Dedifferentiated amniotic fluid mesenchymal stem cell (primary cell): Measurements from ENCODE around the gene CDK6.
"Not testable (repeated sequence)": the region's sequence is repeated elsewhere in the genome, so short reads cannot be mapped to it uniquely, and the experiment has no call there.

Experiments used
- DNase-seq: peaks from one replicate; pipeline ENCODE4 v3.0.0-alpha.2; 2016; ENCODE audit errors: extremely low spot score

CDK6 gene

DNA sequence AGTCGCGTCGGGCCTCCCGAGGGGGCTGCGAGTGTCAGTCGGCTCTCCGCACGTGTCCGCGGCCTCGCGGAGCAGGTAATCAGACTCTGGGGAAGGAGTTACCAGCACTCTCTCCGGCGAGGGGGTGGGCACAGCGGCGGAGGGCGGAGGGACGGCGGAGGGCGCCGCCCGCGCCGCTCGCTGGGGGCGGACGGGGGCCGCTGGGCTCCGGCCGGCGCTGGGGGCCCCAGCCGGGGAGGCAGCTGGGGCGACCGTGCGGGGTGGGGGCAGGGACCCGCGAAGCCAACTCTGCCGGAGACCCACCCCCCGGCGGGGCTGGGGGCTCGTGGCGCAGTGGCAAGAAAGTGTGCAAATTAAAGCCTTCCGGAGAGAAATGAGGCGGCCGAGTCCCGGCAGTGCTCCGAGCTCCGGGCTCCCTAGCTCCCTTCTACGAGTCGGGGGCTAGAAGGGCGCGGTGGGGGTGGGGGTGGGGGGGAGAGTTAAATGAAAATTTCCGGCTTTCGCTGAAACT lies at the start of gene CDK6:
Gene CDK6, minus strand, starts transcription at position 85 of the 511 bp plus-strand sequence. CDS start 3,250 bp downstream, outside the sequence.
- peak; percentile 47 for DNase-seq

DNA sequence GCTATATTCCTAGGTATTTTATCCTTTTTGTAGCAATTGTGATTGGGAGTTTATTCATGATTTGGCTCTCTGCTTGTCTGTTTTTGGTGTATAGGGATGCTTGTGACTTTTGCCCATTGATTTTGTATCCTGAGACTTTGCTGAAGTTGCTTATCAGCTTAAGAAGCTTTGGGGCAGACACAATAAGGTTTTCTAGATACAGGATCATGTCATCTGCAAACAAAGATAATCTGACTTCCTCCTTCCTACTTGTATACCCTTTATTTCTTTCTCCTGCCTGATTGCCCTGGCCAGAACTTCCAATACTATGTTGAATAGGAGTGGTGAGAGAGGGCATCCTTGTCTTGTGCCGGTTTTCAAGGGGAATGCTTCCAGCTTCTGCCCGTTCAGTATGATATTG lies 49.7 kb upstream of the CDK6 start:
- not testable (repeated sequence) for DNase-seq

DNA sequence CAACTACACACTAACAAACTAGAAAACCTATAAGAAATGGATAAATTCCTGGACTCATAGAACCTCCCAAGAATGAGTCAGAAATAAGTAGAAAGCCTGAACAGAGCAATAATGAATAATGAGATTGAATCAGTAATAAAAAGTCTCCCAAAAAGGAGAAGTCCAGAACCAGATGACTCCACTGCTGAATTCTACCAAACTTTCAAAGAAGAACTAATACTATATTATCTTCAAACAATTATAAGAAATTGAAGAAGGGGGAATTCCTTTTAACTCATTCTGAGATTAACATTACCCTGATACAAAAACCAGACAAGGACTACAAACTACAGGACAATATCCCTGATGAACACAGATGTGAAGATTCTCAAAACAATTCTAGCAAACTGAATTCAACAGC lies 47.8 kb upstream of the CDK6 start:
- DNase-seq: no peak

DNA sequence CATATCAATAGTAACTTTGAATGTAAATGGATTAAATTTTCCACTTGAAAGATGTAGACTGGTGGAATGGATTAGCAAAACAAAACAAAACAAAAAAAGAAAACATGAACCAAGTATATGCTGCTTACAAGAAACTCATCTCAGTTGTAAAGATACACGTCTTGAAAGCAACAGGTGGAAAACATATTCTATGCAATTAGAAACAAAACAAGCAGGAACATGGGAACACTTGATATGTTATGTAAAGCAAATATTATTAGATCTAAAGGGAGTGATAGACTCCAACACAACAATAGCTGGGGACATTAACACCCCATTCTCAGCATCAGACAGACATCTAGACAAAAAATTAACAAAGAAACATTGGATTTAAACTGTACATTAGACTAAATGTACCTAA lies 46.4 kb upstream of the CDK6 start:
- no peak for DNase-seq

DNA sequence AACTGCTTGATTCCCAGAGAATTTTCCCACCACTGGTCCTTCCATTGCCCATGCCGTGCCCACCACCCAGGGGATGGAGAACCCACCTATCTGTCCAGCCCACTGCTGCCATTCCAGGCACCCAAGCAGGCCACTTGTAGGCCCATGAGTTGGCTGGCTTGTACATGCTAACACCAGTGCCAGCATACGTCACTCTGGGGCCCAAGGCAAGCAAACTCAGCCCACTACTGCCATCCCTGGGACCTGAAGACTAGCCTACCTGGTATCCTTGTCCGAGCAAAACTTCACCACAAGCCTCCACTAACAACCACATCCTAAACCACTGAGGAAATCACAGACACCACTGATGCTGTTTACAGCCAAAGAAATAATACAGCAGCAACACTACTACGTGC lies 44.7 kb upstream of the CDK6 start:
- DNase-seq: no peak

DNA sequence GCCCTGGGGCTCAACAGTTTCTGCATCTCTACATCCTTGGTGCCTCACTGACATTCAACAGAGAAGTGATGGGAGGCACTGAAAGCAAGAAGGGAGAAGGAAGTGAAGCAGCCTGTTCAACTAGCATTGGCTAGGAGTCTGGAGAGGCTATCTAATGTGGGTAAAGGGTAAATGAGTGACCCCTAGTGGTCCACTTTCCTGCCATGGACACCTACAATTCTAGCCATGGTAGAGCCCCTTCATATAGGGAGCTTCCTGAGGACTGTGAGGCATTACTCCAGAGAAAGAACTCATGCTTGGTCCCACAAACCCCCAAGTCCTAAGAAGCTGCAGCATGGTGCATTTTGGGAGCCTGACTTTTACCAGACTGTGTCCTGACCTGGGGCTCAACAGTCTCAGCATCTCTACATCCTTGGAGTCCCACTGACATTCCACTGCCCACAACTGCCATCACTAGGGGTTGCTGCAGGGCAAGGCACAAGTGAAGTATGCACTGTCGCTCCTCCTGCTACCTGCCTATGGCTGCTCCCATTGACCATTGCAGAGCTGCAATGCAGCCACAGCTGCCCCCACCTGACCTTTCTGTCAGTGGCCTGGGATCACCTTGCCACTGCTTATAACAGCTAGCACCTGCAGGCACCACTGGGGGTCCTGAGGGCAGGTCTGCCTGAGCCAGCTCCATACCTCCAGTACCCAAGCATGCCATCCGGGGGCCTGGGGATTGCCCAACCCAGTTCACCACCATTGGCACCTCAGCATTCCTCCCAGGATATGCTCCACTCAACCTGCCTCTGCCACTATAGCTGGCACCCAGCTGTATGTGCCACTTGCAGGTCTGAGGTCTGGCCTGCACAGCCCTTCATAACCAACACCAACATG lies 44.1 kb upstream of the CDK6 start:
- DNase-seq: no peak

DNA sequence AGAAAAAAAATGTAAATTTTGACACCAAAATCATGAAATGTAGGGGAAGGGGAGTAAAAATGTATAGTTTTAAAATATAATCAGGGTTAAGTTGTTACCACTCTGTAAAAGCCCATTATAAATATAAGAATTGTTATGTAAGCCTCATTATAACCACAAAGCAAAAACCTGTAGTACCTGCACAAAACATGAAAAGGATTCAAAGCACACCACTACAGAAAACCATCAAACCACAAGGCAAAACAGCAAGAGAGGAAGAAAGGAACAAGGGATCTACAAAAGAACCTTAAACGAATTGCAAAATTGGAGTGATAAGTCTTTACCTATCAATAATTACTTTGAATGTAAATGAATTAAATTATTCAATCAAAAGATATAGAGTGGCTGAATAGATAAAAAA lies 41.0 kb upstream of the CDK6 start:
- DNase-seq: no peak

DNA sequence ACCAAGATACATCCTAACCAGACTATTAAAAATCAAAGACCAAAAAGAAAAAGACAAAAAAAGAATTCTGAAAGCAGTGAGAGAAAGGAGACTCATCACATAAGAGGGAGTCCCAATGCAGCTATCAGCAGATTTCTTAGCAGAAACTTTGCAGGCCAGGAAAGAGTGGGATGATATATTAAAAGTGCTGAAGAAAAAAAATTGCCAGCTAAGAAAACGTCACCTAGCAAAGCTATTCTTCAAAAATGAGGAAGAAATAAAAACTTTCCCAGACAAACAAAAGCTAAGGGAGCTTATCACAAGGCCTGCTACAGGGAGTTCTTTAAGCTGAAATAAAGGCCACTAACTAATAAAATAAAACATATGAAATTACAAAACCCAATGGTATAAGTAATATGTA lies 40.5 kb upstream of the CDK6 start:
- DNase-seq: no peak

DNA sequence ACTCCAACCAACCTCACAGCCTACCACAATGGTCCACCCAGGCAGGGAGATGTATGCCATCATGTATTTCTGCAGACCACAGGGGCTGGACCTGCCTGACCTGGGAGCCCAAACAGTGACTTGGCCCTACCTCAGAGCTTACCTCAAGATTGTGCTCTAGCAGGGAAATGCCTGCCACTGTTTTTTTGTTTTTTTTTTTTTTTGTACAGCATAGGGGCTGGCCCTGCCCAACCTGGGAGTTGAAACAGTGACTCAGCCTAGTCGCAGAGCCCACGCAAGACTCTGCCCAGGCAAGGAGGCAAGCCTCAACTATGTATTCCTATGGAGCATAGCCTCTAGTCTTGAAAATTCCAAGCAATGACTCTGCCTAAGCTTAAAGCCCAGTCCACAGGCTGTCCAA lies 39.3 kb upstream of the CDK6 start:
- DNase-seq: no peak

DNA sequence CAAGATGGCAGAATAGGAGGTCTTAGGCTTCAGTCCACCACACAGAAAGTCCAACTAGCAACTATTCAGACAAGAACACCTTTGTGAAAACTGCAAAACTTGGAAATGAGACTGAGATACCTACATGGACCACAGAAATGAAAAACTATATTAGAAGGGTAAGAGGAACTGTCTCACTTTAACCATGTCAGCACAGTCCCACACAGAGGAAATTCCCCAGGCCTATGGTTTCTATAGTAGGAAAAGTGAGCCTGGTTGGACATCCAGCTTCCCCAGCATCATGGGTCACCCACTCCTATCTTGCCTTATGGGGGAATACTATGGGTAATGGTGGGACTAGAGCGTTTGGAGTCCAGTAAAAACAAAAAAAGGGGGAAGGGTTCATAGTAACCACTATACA lies 38.8 kb upstream of the CDK6 start:
- no peak for DNase-seq

DNA sequence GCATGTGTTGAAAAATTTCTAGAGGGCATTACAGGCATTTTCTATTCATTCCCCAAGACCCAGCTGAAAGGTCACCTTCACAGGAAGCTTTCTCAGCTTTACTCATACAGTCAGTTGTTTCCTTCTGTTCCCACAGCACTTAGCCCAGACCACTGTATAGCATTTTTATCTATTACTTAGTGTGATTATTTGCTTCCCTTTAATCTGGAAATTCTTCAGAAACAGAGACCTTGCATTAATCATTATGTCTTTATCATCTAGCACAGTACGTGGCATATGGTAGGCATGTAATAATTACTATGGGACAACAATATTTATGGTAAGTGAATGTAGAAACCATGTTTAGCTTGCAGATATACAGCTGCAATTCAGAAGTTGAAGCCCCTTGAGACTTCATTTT lies 38.2 kb upstream of the CDK6 start:
- no peak for DNase-seq

DNA sequence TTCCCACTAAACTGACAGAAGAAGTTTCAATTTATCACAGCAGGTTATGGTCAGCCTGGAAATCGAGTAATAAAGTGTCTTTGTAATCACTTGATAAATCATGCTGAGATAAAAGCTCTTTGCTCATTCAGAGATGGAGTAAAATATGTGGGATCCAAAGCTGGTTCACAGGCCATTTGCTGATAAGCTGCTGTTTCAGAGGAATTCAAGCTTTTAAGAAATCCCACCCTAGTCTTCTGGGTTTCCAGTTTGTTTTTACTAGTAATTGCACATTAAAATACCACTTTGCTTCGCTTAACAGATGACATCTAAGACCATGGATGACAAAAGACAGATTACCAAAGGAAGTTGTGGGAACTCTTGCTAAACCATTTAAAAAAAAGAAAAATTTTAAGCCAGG lies 37.4 kb upstream of the CDK6 start:
- no peak for DNase-seq

DNA sequence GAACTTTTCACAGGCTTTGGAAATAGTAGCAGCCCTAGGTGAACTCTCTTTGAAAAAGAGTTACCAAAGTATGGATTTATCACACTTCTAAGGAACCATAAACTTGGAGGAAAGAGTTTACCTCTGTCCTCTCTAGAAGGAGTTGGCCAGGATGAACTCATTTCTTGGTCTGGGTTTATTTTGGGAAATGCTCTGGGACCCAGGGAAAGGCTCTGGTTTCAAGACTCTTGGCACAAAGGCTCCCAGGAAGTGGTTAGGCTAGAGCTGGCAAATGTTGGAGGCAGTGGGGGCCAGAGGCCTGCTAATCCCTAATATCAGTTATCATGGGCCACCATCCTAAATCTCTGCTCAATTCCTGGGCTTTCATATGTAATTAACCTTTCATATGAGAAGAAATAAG lies 36.3 kb upstream of the CDK6 start:
- no peak for DNase-seq

DNA sequence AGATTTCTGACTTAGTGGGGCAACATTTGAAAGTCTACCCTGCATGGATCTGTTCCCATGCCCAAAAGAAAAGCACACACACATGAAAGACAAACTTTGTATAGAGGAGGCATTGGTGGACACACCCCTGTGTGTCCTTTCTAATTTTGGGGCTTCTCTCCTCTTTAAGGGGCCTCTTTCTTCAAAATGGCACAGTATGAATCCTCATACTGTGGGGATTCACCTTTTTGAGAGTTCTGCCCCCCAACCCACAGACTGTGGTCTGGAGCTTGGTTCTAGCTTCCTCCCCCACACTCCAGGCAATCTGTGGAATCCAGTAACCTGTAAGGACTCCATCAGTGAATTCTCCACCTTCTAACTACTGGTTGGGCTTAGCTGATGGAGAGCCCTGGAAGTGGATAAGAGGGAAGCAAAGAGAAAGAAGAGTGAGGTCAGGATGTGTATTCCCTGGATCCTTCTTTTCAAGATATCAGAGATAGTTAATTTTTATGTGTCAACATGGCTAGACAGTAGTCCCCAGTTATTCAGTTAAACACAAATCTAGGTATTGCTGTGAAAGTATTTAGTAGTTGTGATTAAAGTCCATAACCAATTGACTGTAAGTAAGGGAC lies 32.4 kb upstream of the CDK6 start:
- no peak for DNase-seq

DNA sequence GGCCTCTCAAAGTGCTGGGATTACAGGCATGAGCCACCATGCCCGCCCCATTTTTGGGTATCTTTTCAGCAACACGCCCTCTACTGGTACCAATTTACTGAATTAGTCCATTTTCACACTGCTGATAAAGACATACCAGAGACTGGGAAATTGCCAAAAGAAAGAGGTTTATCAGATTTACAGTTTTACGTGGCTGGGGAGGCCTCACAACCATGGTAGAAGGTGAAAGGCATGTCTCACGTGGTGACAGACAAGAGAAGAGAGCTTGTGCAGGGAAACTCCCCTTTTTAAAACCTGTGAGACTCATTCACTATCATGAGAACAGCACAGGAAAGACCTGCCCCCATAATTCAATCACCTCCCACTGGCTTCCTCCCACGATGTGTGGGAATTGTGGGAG lies 27.8 kb upstream of the CDK6 start:
- not testable (repeated sequence) for DNase-seq

DNA sequence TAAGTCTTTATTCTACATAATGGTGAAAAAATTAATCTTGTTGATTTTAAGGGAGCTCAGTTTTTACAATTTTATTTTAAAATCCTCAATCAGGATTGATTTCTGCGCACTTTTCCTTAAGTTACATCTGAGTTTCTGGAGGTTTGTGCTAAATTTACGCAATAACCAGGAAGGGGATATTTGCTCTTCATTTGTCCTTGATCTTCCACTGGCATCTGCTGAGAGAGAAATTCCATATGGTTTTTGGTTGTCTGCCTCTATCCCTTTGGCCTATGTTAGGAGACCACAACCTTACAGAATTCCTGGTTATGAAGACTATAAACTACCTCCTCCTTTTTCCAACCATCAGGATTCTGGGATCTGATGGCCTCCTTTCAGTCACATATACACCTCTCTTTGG lies 20.1 kb upstream of the CDK6 start:
- DNase-seq: no peak

DNA sequence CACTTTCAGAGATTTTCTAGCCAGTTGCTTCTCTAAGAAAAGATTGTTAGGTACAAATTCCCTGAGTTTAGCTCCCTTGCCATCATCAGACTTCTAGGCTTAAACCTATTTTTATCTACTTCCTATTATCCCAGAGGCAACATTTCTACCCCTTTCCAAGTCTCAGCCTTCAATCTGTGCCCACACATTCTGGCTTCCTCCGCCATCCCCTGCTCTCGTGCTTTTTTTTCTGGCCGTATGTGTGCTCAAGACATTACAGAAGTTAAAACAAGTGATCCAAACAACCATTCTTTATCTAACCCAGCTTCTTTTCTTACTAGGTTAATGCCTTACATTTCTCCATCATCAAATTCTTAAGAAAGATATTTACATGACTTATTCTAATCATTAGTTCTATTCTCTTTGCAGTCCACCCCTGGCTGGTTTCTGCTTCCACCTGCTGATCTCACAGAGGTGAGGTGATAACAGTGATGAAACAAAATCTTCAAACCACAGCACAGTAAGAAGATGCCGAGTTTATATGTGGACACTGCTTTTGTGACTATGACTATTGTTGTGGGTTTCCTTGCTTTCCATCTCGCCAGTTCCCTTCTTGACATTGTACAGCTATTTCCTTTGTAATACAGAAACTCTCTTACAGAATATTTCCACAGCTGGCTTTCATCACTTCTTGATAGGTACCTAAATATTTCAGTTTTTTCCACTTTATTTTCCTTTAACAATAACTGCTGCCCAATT lies 18.3 kb upstream of the CDK6 start:
- DNase-seq: no peak

DNA sequence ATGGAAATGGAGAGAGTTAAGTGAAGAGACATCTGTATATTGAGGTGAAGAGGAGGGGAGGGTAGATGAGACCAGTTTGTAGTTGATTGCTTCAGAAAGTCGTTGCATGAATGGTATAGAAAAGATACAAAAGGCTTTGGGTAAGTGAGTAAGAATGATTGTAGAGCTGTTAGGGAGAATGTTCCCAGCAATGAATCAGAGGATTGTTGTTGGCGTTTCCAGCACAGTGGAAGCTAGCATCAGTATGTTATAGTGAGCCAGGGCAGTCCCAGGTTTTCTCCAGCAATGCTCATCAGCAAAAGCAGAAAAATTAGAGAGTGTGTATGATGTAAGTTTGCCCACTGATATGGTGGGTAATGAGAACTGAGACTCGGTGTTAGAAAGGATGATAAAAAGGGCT lies 15.4 kb upstream of the CDK6 start:
- no peak for DNase-seq

DNA sequence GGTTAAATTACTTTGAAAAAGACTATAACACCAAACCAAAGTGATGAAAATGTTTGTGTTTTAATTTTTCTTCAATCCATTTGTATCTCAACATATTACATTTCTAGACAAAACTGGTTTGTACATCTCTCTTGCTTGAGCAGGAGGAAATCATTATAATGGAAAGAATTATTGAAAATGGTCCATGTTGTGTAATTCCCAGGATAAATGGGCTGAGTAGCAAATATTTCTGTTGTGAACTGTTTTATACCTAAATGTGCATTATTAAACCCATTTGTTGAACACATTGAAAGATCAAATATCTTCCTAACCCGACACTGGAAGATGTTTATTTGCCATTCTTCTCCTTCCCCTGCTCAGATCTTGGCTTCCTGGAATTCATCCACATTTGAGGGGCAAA lies 14.1 kb upstream of the CDK6 start:
- no peak for DNase-seq

DNA sequence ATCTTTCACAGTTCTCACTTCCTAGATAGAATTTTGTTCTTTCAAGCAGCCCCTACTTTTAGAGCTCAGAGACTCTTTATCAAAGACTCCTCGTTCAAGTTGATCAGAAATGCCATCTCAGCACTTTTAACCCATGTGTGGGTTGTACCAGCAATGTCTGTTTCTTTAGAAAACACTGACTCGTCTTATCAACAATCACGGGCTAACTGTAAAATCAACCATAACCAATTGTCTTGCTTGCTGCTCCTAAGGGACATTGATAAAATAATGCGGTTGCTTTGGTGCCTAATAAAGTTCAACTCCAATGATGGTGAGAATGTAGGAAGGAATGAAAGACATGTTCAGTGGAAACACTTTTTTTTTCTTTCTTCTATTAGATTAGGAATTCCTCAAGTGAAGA lies 12.9 kb upstream of the CDK6 start:
- no peak for DNase-seq

DNA sequence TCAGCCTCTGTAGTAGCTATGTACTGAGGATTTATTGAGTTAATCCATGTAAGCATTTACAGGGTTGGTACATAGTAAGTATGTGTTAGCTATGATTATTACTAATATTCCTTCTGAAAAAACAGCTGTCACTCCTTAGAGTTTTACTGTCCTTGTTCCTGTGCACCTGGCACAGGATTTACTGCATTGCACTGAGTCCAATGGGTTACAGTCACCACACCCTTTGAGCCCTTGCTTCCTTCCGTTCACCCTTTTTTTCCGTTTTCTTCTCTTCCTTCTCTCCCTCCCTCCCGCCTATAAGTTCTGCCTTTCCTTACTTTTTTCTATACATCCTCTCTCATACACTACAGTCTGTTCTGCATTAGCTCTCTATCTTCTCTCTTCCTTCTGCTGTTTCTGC lies 12.5 kb upstream of the CDK6 start:
- DNase-seq: no peak

DNA sequence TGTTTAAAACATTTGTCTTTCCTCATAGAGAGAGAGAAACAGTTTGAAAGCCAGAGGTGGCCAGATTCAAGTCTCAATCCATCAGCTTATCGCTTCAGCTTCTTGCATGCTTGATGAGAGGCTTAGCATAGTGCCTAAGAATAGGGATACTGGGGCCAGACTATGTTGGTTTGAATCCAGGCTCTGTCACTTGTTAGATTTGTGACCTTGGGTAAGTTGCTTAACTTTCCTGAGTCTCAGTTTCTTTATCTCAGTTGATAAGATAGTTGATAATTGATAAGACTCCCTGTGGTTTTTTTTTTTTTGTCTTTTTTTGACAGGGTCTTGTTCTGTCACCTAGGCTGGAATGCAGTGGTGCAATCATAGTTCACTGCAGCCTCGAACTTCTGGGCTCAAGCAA lies 12.1 kb upstream of the CDK6 start:
- DNase-seq: no peak

DNA sequence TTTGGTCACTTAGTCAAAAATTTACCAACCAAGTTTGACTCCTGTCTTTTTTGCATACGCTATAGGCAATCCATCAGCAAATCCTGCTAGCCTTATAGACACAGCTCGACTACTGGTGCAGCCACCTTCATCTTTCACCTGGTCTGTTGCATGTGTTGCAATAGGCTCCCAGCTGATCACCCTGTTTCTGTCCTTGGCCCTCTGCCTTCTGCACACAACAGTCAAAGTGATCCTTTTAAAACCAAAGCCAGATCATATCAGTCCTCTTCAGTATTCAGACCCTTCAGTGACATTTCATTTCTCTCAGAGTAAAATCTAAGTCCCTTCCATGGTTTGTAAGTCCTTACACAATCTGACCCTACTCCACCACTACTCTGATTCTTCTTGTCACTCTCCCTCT lies 10.9 kb upstream of the CDK6 start:
- no peak for DNase-seq
